ENCODE measurements around the gene SGMS2. TPM values are rescaled to one million over a fixed set of nuclear protein-coding genes. Genes with fewer than 3 reads are reported as not detected.

SGMS2 gene
- total and polyA plus RNA-seq, 2 donors from 2014 or later = 5.3 to 67.7 TPM

- FAIRE-seq (no peak), DNase-seq (no peak)
- no peak for TF ChIP-seq CTCF (IDR thresholded peaks at IDR 0.05; ENCODE audit: borderline replicate concordance, extremely low read depth, insufficient read depth)
- intact Hi-C loops (cut with DNase I) = no loop called here
- no peak overlapping the region for H3K27ac ChIP-seq (ENCODE audit: low read depth in 2 of 2, low read length in 2 of 2)
- no peak overlapping the region for H3K4me3 ChIP-seq (ENCODE audit: low read length in 3 of 3)
- H3K27me3 ChIP-seq (ENCODE audit: control insufficient read depth, insufficient read depth, low read length) = no peaks in the 10 kb centered on the region
- H3K4me1 ChIP-seq (ENCODE audit: control insufficient read depth in 2 of 3, insufficient read depth in 2 of 3, low read depth in 1 of 3, low read length in 3 of 3) = peaks cover 0 to 16% (median 8%) of the 10 kb centered on the region in 3 donors
- no peak overlapping the region for H3K9ac ChIP-seq (ENCODE audit: low read length in 3 of 3)
- peaks cover 0 to 3% (median 0%) of the 10 kb centered on the region in 3 donors for H3K36me3 ChIP-seq (ENCODE audit: control insufficient read depth in 2 of 3, insufficient read depth in 3 of 3, low read length in 3 of 3)
- H3K9me3 ChIP-seq (ENCODE audit: control insufficient read depth in 2 of 3, insufficient read depth in 1 of 3, low read length in 3 of 3) = no peaks in the 10 kb centered on the region
Observed at GRCh38 chr4:107857741-107858140, 33.0 kb downstream of the SGMS2 start.

GRCh38 chr4:107858158-107858742 is 33.5 kb downstream of the SGMS2 start:
- intact Hi-C loops (cut with DNase I) = no loop called here
- Histone ChIP-seq H3K27me3 (ENCODE audit: control insufficient read depth, insufficient read depth, low read length) (no peaks in the 10 kb centered on the region), H3K4me3 (ENCODE audit: low read length in 3 of 3) (no peak overlapping the region), H3K36me3 (ENCODE audit: control insufficient read depth in 2 of 3, insufficient read depth in 3 of 3, low read length in 3 of 3) (peaks cover 0 to 3% (median 0%) of the 10 kb centered on the region in 3 donors), H3K27ac (ENCODE audit: low read depth in 2 of 2, low read length in 2 of 2) (no peak overlapping the region), H3K4me1 (ENCODE audit: control insufficient read depth in 2 of 3, insufficient read depth in 2 of 3, low read depth in 1 of 3, low read length in 3 of 3) (peaks cover 0 to 16% (median 8%) of the 10 kb centered on the region in 3 donors), H3K9ac (ENCODE audit: low read length in 3 of 3) (no peak overlapping the region), H3K9me3 (ENCODE audit: control insufficient read depth in 2 of 3, insufficient read depth in 1 of 3, low read length in 3 of 3) (no peaks in the 10 kb centered on the region)
- FAIRE-seq (no peak), DNase-seq (no peak)
- no peak for TF ChIP-seq CTCF (IDR thresholded peaks at IDR 0.05; ENCODE audit: borderline replicate concordance, extremely low read depth, insufficient read depth)

- Histone ChIP-seq H3K9ac (ENCODE audit: low read length in 3 of 3) (no peak overlapping the region), H3K27me3 (ENCODE audit: control insufficient read depth, insufficient read depth, low read length) (no peaks in the 10 kb centered on the region), H3K9me3 (ENCODE audit: control insufficient read depth in 2 of 3, insufficient read depth in 1 of 3, low read length in 3 of 3) (no peaks in the 10 kb centered on the region), H3K4me1 (ENCODE audit: control insufficient read depth in 2 of 3, insufficient read depth in 2 of 3, low read depth in 1 of 3, low read length in 3 of 3) (peaks cover 0 to 13% (median 5%) of the 10 kb centered on the region in 3 donors), H3K27ac (ENCODE audit: low read depth in 2 of 2, low read length in 2 of 2) (no peak overlapping the region), H3K4me3 (ENCODE audit: low read length in 3 of 3) (no peak overlapping the region), H3K36me3 (ENCODE audit: control insufficient read depth in 2 of 3, insufficient read depth in 3 of 3, low read length in 3 of 3) (peaks cover 0 to 3% (median 0%) of the 10 kb centered on the region in 3 donors)
- DNase-seq (no peak), FAIRE-seq (no peak)
- intact Hi-C loops (cut with DNase I) = no loop called here
- no peak for TF ChIP-seq CTCF (IDR thresholded peaks at IDR 0.05; ENCODE audit: borderline replicate concordance, extremely low read depth, insufficient read depth)
Observed at GRCh38 chr4:107862658-107863057, 37.9 kb downstream of the SGMS2 start.

- Histone ChIP-seq H3K4me3 (ENCODE audit: low read length in 3 of 3) (no peak overlapping the region), H3K36me3 (ENCODE audit: control insufficient read depth in 2 of 3, insufficient read depth in 3 of 3, low read length in 3 of 3) (peaks cover 0 to 3% (median 0%) of the 10 kb centered on the region in 3 donors), H3K27ac (ENCODE audit: low read depth in 2 of 2, low read length in 2 of 2) (no peak overlapping the region), H3K27me3 (ENCODE audit: control insufficient read depth, insufficient read depth, low read length) (no peaks in the 10 kb centered on the region), H3K9me3 (ENCODE audit: control insufficient read depth in 2 of 3, insufficient read depth in 1 of 3, low read length in 3 of 3) (no peaks in the 10 kb centered on the region), H3K4me1 (ENCODE audit: control insufficient read depth in 2 of 3, insufficient read depth in 2 of 3, low read depth in 1 of 3, low read length in 3 of 3) (peaks cover 0 to 8% (median 4%) of the 10 kb centered on the region in 3 donors), H3K9ac (ENCODE audit: low read length in 3 of 3) (no peak overlapping the region)
- TF ChIP-seq CTCF (IDR thresholded peaks at IDR 0.05; ENCODE audit: borderline replicate concordance, extremely low read depth, insufficient read depth) = no peak
- intact Hi-C loops (cut with DNase I) = no loop called here
- DNase-seq (no peak), FAIRE-seq (no peak)
Observed at GRCh38 chr4:107863416-107863815, 38.7 kb downstream of the SGMS2 start.
